Measurements from ENCODE around the gene GRIN3B.

GRIN3B gene

DNA sequence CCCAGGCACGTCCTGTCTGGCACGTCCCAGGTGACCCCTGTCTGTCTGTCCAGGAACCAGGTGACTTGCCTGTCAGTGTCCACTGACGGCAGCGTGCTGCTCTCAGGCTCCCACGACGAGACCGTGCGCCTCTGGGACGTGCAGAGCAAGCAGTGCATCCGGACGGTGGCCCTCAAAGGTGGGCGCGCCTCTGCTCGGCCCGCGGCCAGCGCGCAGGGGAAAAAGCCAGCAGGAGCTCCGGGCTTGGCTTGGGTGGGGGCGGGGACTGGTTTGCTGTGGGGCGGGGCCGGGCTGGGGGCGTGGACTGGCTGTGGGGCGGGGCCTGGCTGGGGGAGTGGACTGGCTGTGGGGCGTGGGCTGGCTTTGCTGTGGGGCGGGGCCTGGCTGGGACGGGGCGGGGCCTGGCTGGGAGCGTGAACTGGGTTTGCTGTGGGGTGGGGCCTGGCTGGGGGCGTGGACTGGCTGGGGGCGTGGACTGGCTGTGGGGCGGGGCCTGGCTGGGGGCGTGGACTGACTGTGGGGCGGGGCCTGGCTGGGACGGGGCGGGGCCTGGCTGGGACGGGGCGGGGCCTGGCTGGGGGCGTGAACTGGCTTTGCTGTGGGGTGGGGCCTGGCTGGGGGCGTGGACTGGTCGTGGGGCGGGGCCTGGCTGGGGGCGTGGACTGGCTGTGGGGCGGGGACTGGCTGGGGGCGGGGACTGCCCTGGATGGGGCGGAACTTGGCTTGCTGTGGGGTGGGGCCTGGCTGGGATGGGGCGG, 8.9 kb upstream of the GRIN3B start:
- peak; percentile 73 for DNase-seq

DNA sequence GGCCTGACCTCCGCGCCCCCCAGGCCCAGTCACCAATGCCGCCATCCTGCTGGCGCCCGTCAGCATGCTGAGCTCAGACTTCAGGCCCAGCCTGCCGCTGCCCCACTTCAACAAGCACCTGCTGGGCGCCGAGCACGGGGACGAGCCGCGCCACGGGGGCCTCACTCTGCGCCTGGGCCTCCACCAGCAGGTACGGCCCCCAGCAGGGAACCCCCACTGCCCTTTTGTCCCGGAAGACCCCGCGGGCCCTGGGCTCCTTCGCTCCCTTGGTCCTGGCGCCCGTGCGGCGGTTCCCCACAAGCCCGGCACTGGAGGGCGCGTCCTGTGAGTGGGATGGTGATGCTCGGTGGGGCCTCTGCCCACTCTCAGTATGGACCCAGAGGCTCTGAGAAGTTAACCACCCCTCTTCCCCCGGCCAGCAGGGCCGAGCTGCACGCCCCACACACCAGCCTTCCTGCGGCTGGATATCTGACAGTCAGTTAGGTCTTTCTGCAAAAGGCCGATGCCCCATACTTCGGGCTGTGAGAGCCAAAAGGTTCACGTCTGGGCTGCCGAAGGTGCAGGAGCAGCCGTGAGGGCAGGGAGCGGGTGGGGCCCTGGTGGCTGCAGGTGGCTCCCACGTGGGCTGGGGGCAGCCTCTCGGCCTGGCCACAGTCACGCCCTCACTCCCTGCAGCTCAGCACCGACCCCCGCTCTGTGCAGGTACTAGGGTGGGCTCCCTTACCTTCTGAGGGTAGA, 8.1 kb upstream of the GRIN3B start:
- no peak for DNase-seq

DNA sequence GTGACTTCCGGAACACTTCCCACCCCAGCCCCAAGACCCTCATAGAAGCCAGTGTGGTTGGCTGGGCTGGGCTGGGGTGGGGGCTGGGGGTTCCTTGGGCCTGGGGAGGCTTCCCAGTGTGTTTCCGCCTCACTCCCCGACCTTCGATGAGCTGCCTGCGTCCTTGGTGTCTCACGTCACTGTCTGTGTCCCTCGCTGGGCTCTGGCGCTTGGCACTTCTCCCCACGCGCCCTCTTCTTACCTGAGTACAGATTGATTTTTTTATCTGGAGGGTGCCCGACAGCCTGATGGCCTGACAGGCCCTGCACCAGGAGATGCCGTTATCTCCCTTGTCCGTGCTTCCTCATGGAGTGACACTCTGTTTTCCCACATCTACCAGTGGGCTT, 7.6 kb upstream of the GRIN3B start:
- no peak for DNase-seq

DNA sequence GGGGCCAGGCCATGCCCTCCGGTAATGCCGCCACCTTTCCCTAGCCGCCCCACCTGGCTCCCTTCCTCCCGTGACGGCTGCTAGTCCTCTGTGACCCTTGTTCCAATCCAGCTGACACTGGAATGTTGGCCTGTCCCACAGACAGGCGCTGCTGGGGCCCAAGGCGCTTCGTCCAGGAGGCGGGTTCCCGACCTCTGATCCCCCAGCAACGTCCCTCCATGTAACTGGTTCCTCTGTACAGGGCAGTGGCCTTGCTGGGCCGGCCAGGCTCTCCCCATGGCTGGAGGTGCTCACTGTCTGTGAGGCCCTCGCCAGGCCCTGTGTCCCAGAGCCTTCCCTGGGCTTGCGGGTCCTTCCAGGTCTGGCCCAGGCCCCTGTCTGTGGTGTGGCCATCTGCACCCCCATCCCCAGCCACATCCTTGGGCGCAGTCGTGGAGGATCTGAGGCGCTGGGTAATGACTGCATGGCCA, 6.8 kb upstream of the GRIN3B start:
- DNase-seq = no peak

DNA sequence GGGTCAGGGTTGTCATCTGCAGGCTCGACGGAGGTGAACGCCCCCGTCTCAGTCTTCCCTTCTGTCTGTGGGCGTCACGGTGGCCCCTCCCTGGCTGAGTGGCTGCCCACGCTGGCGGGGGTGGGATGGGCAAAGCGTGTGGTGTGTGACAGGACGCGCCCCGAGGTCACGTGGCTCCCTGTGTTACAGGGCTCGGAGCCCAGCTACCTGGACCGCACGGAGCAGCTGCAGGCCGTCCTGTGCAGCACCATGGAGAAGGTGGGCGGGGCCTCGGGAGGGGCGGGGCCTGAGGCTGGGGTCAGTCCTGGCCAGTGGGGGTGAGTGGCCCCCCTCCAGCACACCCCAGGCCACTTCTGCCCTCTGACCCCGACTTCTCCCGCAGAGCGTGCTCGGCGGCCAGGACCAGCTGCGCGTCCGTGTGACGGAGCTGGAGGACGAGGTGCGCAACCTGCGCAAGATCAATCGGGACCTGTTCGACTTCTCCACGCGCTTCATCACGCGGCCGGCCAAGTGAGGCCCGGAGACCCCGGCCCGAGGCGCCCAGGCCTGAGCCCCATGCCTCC, 6.3 kb upstream of the GRIN3B start:
- no peak for DNase-seq

DNA sequence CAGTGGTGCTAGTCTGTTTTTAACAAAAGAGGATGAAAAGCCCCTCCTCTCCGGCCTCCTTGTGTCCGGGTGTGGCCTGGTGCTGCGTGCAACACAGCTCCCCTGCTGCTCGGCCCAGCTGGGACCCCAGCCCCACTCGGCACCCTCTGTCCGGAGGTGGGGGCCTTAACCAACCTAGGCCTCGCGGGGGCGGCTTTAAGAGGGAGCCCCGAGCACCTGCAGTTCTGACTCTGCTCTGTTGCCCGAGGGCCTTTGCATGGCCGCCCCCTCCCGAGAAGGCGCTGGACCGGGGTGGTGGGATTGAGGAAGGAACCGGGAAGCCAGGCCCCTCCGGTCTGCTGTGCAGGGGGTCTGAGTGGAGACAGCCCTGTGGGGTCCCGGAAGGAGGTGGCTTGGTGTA, 5.7 kb upstream of the GRIN3B start:
- no peak for DNase-seq

DNA sequence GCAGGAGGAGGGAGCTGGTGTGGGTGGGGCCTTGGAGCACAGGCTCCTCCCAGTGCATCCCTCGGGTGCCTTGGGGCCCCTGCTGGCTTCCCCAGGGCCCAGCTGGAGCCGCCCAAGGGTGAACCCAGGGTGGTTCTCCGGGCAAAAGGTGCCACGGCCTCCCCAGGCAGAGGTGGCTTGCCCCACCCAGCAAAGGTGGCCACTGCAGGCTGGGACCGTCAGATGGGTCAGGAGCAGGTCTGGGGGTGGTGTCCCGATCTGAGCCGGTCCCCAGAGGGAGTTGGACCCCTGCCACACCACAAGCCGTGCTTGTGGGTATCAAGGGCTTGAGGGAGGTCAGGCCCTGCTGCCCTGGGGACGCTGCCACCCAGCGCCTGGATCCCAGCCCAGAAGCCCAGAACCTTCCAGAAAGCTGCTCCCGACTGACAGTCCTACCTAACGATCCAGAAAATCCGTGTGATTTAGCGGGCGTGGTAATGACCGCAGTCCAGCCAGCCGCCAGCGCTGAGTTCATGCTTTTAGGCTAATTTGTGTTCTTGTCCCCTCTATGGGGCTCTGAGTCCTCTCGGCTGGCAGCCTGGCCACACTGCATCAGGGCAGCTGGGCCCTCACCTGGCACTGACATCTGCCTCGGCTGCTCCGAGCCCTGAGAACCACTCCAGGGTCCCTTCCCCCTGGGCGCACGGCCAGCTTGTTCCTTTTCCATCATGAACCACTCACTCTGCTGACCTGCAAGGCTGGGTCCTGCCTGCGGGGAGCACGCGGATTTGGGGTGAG, 5.0 kb upstream of the GRIN3B start:
- no peak for DNase-seq

DNA sequence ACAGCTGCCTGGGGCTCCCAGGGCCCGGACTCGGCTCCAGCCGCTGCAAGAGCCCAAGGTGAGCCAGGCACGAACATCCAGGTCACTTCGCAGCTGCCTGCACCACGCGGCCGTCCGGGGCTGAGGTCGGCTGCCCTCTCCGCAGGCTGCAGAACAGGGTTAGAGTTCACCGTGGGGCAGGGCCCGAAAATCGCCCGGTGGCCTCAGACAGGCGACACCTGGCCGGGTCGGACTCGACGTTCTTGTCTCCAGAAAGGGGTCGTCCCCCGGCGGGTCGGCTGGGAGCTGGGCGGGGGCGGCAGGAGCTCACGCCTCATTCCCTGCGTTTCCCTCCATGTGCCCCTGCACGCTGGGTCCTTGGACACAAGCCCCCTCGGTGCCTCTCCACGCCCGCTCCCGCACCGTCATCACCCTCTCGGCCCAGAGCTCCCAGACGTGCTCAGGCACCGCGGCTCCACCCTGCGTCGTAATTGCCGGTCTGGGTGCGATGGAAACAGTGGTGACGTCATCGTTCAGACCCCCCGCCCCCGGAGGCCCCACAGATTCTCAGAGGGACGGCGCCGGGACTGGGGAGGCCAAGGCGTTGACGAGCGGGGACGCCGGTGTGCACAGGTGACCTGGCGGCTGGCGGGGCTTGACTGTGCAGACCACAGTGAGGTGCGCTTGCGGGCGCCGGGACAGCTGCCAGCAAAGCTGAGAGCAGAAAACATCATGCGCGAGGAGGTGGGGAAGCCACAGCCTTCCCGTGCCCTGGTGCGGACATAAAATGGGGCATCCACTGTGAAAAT, 4.0 kb upstream of the GRIN3B start:
- peak; percentile 93 for DNase-seq

DNA sequence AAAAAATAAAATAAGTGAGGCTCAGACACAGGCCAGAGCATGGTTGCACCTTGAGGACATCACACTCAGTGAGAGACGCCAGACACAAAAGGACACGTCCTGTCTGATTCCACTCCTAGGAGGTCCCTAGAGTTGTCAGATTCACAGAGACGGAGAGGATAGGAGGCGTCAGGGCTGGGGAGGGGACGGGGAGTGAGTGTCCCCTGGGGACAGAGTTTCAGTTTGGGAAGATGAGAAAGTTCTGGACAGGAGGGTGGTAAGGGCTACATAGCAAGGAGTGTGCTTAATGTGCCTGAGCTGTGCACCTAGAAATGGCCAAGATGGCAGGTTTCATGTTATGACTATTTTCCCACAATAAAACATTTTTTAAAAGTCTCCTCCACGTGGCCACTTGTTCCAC, 2.2 kb upstream of the GRIN3B start:
- no peak for DNase-seq

DNA sequence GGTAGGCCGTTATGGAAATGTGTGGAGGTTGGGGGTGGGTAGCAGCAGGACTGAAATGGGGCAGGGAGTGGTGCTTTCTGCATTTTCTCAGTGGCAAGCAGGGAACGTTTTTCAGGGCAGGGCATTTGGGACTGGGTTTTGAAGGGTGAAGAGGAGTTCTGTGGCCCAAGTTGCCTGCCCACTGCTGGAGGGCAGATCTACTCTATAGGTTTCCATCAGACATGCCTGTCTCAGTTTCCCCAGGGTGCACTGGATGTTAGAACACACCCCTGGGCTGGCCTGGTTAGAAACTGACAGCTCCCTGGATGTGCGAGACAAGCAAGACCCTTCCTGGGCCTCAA, 870 bp upstream of the GRIN3B start:
- no peak for DNase-seq

DNA sequence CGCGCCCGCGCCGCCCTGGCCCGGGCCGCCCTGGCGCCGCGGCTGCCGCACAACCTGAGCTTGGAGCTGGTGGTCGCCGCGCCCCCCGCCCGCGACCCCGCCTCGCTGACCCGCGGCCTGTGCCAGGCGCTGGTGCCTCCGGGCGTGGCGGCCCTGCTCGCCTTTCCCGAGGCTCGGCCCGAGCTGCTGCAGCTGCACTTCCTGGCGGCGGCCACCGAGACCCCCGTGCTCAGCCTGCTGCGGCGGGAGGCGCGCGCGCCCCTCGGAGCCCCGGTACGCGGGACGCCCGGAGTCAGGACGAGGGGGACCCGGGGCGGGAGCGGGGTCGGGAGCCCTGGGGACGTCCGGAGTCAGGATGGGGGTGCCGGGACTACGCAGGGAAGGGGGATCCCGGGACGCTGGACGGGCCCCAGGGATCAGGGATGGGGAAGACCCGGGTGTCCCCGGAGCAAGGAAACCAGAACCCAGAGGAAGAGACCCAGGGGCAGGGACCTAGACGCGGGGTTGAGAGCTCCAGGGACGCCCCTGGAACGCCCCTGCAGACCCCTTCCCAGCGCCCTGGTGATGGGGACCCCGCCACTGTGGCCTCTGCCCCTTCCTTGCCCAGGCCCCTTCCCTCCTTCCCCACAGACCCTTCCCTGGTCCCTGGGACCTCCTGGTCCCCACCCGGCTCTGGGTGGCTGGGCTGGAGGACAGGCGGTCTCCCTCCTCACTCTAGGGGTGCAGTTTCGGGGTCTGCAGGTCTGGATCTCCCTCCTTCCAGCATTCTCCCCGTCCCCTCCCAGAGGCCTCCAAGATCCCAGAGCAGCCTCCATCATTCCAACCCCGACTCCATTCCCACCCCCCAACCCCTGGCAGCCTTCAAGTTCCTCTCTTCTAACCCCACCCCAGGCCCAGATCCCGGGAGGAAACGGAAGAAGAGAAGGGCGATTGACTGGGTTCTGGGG, 645 bp downstream of the GRIN3B start:
- no peak for DNase-seq

DNA sequence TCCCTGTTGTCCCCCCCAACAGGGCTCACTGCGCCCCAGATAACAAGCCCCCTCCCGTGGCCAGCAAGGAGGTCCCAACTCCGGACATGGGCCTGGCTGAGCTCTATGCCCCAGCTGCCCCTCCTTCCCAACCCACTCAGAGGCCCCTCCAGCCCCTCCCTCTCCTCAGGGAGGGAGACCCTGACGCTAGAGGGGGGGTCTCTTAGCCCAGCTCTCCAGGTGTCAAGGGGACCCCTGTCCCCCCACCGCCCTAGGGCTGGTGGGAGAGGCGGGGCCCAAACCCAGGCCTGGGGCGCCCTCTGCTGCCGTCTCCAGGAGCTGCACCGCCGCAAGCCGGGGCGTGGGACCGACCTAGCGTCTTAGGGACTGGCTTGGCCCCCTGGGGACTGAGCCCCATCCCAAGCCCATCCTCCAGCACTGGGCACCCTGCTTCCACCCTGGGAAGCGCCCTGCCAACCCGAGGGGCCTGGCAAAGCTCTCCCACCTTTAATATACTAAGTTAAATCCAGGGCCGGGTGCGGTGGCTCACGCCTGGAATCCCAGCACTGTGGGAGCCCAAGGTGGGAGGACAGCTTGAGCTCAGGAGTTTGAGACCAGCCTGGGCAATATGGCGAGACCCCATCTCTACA, 1.4 kb downstream of the GRIN3B start:
- DNase-seq = peak; percentile 85

DNA sequence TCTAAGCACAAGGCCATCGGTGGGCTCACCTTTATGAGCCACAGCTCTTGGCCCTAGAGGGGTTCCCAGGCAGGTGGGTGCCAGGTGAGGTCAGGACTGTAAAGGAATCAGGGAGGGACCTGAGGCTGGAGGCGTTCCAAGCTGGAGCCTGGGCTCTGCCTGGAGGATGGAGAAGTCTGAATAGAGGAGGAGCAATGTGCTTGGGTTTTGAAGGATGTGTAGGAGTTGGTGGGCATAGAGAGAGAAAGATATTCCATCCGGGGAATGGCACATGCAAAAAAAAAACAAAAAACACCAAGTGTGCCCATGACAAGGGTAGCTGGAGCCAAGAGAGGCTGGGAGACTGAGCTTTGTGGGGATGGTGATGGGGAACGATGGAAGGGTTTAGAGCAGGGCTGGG, 2.4 kb downstream of the GRIN3B start:
- no peak for DNase-seq

DNA sequence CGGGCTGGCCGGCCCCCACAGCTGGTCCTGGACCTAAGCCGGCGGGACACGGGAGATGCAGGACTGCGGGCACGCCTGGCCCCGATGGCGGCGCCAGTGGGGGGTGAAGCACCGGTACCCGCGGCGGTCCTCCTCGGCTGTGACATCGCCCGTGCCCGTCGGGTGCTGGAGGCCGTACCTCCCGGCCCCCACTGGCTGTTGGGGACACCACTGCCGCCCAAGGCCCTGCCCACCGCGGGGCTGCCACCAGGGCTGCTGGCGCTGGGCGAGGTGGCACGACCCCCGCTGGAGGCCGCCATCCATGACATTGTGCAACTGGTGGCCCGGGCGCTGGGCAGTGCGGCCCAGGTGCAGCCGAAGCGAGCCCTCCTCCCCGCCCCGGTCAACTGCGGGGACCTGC, 3.1 kb downstream of the GRIN3B start:
- no peak for DNase-seq

DNA sequence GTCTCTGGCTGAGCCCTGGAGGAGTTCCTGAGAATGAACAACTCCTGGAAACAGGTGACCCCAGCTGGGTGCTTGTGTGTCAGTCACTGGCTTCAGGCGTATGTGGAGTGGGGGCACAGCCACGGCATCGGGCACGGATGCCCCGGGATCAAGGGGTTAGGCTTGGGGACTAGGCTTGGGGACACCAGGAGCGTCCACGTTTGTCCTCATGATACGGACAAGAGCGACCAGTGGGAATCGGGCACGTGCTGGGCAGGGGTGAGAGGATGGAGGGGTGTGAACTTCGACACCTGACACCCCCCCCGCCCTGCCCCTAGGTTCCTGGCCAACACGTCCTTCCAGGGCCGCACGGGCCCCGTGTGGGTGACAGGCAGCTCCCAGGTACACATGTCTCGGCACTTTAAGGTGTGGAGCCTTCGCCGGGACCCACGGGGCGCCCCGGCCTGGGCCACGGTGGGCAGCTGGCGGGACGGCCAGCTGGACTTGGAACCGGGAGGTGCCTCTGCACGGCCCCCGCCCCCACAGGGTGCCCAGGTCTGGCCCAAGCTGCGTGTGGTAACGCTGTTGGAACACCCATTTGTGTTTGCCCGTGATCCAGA, 4.1 kb downstream of the GRIN3B start:
- no peak for DNase-seq

DNA sequence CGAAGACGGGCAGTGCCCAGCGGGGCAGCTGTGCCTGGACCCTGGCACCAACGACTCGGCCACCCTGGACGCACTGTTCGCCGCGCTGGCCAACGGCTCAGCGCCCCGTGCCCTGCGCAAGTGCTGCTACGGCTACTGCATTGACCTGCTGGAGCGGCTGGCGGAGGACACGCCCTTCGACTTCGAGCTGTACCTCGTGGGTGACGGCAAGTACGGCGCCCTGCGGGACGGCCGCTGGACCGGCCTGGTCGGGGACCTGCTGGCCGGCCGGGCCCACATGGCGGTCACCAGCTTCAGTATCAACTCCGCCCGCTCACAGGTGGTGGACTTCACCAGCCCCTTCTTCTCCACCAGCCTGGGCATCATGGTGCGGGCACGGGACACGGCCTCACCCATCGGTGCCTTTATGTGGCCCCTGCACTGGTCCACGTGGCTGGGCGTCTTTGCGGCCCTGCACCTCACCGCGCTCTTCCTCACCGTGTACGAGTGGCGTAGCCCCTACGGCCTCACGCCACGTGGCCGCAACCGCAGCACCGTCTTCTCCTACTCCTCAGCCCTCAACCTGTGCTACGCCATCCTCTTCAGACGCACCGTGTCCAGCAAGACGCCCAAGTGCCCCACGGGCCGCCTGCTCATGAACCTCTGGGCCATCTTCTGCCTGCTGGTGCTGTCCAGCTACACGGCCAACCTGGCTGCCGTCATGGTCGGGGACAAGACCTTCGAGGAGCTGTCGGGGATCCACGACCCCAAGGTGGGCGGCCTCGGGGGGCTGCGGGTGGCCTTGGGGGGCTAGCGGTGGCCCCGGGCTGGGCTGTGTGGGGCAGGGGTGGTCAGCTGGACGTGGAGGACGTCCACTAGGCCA, 4.8 kb downstream of the GRIN3B start:
- no peak for DNase-seq

DNA sequence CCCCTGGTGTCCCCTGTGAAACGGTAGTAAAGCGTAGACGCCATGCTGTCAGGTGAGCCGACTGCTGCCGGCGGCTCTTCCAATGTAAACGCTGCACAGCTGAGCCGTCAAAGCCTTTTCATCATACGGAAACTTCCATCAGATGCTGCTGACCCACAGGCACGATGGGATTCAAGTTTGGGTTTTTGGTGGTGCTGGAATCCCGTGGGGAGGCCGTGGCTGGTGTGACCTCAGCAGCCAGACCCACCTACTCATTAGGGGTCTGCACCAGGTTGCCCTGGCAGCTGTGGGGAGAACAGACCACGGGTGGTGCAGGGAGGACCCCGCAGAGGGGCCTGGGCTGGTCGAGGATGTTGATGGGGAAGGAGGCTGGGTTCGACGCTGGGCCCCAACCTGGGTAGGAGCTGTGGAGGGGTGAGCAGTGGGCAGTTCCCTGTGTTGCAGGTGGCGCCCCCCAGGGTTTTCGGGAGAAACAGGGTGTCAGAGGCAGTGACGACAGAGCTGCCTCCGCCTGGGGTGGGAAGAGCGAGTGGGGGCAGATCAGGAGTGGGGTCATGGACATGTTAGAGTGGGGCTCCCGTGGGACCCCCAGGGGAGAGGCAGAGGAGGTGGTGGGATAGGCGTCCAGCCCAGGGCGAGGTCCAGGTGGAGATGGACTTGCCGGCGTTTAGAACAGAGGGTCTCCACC, 6.6 kb downstream of the GRIN3B start:
- DNase-seq = no peak

DNA sequence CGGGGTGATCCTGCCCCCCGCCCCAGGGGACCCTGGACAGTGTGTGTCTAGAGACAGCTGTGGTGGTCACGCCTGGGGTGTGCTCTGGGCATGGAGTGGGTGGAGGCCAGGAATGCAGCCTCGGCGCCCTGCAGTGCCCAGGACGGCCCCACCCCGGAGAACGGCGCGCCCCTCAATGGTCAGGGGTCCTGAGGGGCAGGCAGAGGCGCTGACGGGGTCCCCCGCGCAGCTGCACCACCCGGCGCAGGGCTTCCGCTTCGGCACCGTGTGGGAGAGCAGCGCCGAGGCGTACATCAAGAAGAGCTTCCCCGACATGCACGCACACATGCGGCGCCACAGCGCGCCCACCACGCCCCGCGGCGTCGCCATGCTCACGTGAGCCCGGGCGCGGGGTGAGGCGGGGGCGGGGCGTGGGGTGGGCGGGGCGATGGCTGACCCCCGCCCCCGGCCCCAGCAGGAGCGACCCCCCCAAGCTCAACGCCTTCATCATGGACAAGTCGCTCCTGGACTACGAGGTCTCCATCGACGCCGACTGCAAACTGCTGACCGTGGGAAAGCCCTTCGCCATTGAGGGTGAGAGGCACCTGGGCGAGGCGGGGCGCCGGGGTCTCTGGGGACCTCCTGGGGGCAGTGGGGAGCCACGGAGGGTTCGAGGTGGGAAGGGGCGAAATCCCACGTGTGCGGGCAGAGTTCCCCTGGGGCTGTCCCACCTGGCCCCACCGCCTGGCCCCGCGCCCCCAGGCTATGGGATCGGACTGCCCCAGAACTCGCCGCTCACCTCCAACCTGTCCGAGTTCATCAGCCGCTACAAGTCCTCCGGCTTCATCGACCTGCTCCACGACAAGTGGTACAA, 7.4 kb downstream of the GRIN3B start:
- DNase-seq = no peak

Data from activated T-cell treated with anti-CD3 and anti-CD28 coated beads, Interleukin-2, amount 50 U/mL, for 1 hour (primary cell).